Measurements from ENCODE around the gene CDHR5. TPM values are rescaled to one million over a fixed set of nuclear protein-coding genes. Genes with fewer than 3 reads are reported as not detected.

The CDHR5 gene
- total RNA-seq, 6 experiments from 2014 or later = not detected

- peaks cover 29% of the 10 kb centered on the region for H3K36me3 Mint-ChIP-seq (ENCODE audit: low read depth)
- peaks cover 1% of the 10 kb centered on the region for H3K27me3 Mint-ChIP-seq (ENCODE audit: insufficient read depth)
- H3K4me1 Mint-ChIP-seq (ENCODE audit: low read depth) = no peaks in the 10 kb centered on the region
- no peak overlapping the region for H3K4me3 Mint-ChIP-seq
- H3K9me3 Mint-ChIP-seq = no peaks in the 10 kb centered on the region
- TF ChIP-seq CTCF (IDR thresholded peaks at IDR 0.05) = no peak
- no peak overlapping the region for H3K27ac Mint-ChIP-seq
- DNase-seq = no peak
These were observed 23.0 kb downstream of the CDHR5 start for GRCh38 chr11:601573-602245.

- Mint-ChIP-seq H3K36me3 (ENCODE audit: low read depth) (peaks cover 37% of the 10 kb centered on the region), H3K9me3 (no peaks in the 10 kb centered on the region)
These were observed 26.6 kb downstream of the CDHR5 start for GRCh38 chr11:598005-598680.

GRCh38 chr11:597166-597725 is 27.5 kb downstream of the CDHR5 start:
- DNase-seq = no peak
- no peak overlapping the region for H3K4me3 Mint-ChIP-seq
- peaks cover 4% of the 10 kb centered on the region for H3K27me3 Mint-ChIP-seq (ENCODE audit: insufficient read depth)
- H3K36me3 Mint-ChIP-seq (ENCODE audit: low read depth) = peaks cover 44% of the 10 kb centered on the region
- peak; percentile 31; the same call in 1 of the 2 replicates for TF ChIP-seq CTCF (IDR thresholded peaks at IDR 0.05)
- no peak overlapping the region for H3K27ac Mint-ChIP-seq
- H3K4me1 Mint-ChIP-seq (ENCODE audit: low read depth) = no peaks in the 10 kb centered on the region
- H3K9me3 Mint-ChIP-seq = no peaks in the 10 kb centered on the region

More at GRCh38 chr11:598005-598680, 26.6 kb downstream of the CDHR5 start:
- Mint-ChIP-seq H3K4me1 (ENCODE audit: low read depth) (no peaks in the 10 kb centered on the region), H3K4me3 (no peak overlapping the region), H3K27ac (no peak overlapping the region), H3K27me3 (ENCODE audit: insufficient read depth) (peaks cover 4% of the 10 kb centered on the region)
- DNase-seq = no peak
- TF ChIP-seq CTCF (IDR thresholded peaks at IDR 0.05) = no peak

GRCh38 chr11:596374-596773 is 28.4 kb downstream of the CDHR5 start:
- H3K27ac Mint-ChIP-seq = no peak overlapping the region
- no peak overlapping the region for H3K4me3 Mint-ChIP-seq
- peaks cover 40% of the 10 kb centered on the region for H3K36me3 Mint-ChIP-seq (ENCODE audit: low read depth)
- no peaks in the 10 kb centered on the region for H3K4me1 Mint-ChIP-seq (ENCODE audit: low read depth)
- H3K27me3 Mint-ChIP-seq (ENCODE audit: insufficient read depth) = peaks cover 3% of the 10 kb centered on the region
- DNase-seq = no peak
- H3K9me3 Mint-ChIP-seq = no peaks in the 10 kb centered on the region
- TF ChIP-seq CTCF (IDR thresholded peaks at IDR 0.05) = no peak

- Mint-ChIP-seq H3K27me3 (ENCODE audit: insufficient read depth) (peaks cover 3% of the 10 kb centered on the region; the same call in 1 of the 2 replicates), H3K4me3 (no peak overlapping the region), H3K9me3 (no peaks in the 10 kb centered on the region), H3K27ac (no peak overlapping the region), H3K36me3 (ENCODE audit: low read depth) (peaks cover 43% of the 10 kb centered on the region), H3K4me1 (ENCODE audit: low read depth) (no peaks in the 10 kb centered on the region)
- no peak for DNase-seq
- no peak for TF ChIP-seq CTCF (IDR thresholded peaks at IDR 0.05)
These were observed 29.4 kb downstream of the CDHR5 start for GRCh38 chr11:595400-595799.
